ENCODE results near the gene SLC35F3. TPM values are rescaled to one million over a fixed set of nuclear protein-coding genes. Genes with fewer than 3 reads are reported as not detected.

SLC35F3 gene
- total RNA-seq, 1 donor from 2014 or later = 2.4 TPM

DNA sequence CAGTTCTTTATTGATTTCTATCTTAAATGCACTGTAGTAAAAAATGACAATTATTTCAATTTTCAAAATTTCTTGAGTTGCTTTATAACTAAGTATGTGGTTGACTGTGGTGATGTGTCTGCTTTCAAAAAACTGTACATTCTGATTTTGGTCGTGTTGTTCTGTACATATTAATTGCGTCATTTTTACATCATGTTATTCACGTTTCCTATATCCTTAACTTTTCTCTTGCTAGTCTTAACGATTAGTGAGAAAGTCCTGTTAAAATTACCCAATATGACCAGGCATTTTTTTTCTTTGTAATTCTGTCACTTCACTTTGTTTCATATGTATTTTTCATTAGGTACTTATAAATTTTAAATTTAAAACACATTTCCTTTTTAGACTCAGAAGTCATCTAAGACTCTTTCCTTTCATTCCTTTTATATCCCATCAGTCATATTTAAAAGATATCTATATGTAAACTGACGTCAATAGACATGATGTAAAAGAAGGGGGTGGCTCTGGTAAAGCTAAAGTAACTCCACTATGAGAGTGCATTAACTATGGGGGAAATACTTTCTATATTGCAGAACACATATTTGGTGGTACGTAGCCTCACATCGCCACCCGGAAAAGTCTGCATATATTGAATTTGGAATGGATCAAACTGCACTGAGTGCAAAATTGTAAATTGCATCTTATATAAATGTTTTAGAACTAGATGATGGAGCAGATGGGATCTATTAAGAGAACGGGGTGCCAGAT lies 467.7 kb downstream of the SLC35F3 start:
- DNase-seq (ENCODE audit: low spot score in 2 of 2) (no peak), FAIRE-seq (no peak)

DNA sequence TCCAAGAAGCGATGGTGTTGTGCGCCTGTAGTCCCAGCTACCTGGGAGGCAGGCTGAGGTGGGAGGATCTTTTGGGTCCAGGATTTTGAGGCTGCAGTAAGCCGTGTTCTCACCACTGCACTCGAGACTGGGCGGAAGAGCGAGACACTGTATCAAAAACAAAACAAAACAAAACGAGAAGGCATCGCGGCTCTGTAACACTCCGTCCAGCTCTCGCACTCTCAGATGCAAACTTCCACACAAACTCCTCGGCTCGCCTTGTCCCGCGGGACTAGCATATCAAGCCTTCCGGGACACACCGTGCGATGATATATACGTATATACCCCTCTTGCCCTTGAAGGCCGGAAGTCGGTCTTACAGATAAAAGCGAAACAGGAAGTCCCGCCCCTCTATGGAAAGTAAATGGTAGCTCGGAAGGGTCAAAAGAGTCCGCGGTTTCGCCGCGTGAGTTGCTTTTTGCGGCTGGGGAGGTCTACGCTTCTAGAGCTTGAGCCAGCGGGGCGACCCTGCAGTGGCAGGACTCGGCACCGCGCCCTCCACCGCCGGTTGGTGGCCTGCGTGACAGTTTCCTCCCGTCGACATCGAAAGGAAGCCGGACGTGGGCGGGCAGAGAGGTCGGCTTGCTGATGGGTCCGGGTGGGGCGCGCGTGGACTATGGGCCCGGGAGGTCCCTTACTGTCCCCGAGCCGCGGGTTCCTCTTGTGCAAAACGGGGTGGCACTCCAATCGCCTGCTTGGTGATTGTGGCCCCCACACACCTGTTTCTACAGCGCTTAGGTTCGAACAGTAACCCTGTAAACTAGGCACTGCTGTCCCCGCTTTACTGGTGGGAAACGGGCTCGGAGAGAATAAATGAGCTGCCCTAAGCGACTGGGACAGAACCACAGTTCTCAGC lies 468.8 kb downstream of the SLC35F3 start, which contains the start of gene COA6:
Gene COA6 (plus strand): TSS at position 393 of the 895 bp plus-strand sequence. CDS start 11 bp downstream, at position 404.
- FAIRE-seq (no peak), DNase-seq (ENCODE audit: low spot score in 2 of 2) (peak; percentile 69 to 74)

- no peak for DNase-seq (ENCODE audit: low spot score in 2 of 2)
- FAIRE-seq = no peak
These were observed 469.4 kb downstream of the SLC35F3 start for GRCh38 chr1:234373959-234374254.

Small RNA genes lying within 50 kb of the gene (small RNA-seq; reads per million reads assigned to genes)
- 0.25 reads per million, percentile 5 among the genes with 10 or more reads in this experiment for gene MIR4671

Data from frontal cortex (tissue), 4 donors.